ENCODE data around the gene TNIK. TPM values are rescaled to one million over a fixed set of nuclear protein-coding genes. Genes with fewer than 3 reads are reported as not detected.

TNIK gene
- total and polyA plus RNA-seq, 2 experiments from 2014 or later, result 7.4 to 13.8 TPM

- Histone ChIP-seq H4K20me1 (ENCODE audit: insufficient read depth, poor library complexity, severe bottlenecking) (no peaks in the 10 kb centered on the region), H3K9me2 (replicated peaks; ENCODE audit: insufficient read depth) (no peaks in the 10 kb centered on the region), H3K4me2 (no peak overlapping the region), H3K79me2 (no peaks in the 10 kb centered on the region), H3K36me3 (replicated peaks; ENCODE audit: insufficient read depth, low read depth) (no peaks in the 10 kb centered on the region), H3K27me3 (no peaks in the 10 kb centered on the region), H3K4me3 (no peak overlapping the region), H3K9me3 (ENCODE audit: low read depth) (no peaks in the 10 kb centered on the region), H3K4me1 (ENCODE audit: insufficient read depth) (no peaks in the 10 kb centered on the region), H2AFZ (no peak overlapping the region), H3K27ac (no peak overlapping the region)
- DNase-seq (ENCODE audit: low spot score), result no peak
- 95% methylated on average over 6 of the region's 6 CpGs for WGBS (ENCODE audit: low lambda C conversion rate, missing lambda C conversion rate)
- TF ChIP-seq CTCF (IDR thresholded peaks at IDR 0.05; ENCODE audit: poor library complexity) (no peak), EZH2phosphoT487 (IDR thresholded peaks at IDR 0.05; ENCODE audit: low read depth, severe bottlenecking, unreplicated experiment) (no peak), EZH2 (IDR thresholded peaks at IDR 0.05; ENCODE audit: borderline replicate concordance) (no peak)
Observed at GRCh38 chr3:171201825-171202224, 258.4 kb downstream of the TNIK start.

- no peak for DNase-seq (ENCODE audit: low spot score)
- Histone ChIP-seq H3K27me3 (no peaks in the 10 kb centered on the region), H3K4me1 (ENCODE audit: insufficient read depth) (no peaks in the 10 kb centered on the region), H3K79me2 (no peaks in the 10 kb centered on the region), H4K20me1 (ENCODE audit: insufficient read depth, poor library complexity, severe bottlenecking) (no peaks in the 10 kb centered on the region), H3K9me2 (replicated peaks; ENCODE audit: insufficient read depth) (no peaks in the 10 kb centered on the region), H3K4me3 (no peak overlapping the region), H3K4me2 (no peak overlapping the region), H3K9me3 (ENCODE audit: low read depth) (no peaks in the 10 kb centered on the region), H2AFZ (no peak overlapping the region), H3K36me3 (replicated peaks; ENCODE audit: insufficient read depth, low read depth) (no peaks in the 10 kb centered on the region), H3K27ac (no peak overlapping the region)
- TF ChIP-seq CTCF (IDR thresholded peaks at IDR 0.05; ENCODE audit: poor library complexity) (no peak), EZH2 (IDR thresholded peaks at IDR 0.05; ENCODE audit: borderline replicate concordance) (no peak), EZH2phosphoT487 (IDR thresholded peaks at IDR 0.05; ENCODE audit: low read depth, severe bottlenecking, unreplicated experiment) (no peak)
- 75% methylated on average over 2 of the region's 2 CpGs for WGBS (ENCODE audit: low lambda C conversion rate, missing lambda C conversion rate)
Observed at GRCh38 chr3:171200750-171201088, 259.5 kb downstream of the TNIK start.

- DNase-seq (ENCODE audit: low spot score), result no peak
Observed at GRCh38 chr3:171200052-171200749, 260.0 kb downstream of the TNIK start.

More at GRCh38 chr3:171200052-171200749, 260.0 kb downstream of the TNIK start:
- 68% methylated on average over 3 of the region's 3 CpGs for WGBS (ENCODE audit: low lambda C conversion rate, missing lambda C conversion rate)
- Histone ChIP-seq H4K20me1 (ENCODE audit: insufficient read depth, poor library complexity, severe bottlenecking) (no peaks in the 10 kb centered on the region), H3K79me2 (no peaks in the 10 kb centered on the region), H3K9me2 (replicated peaks; ENCODE audit: insufficient read depth) (no peaks in the 10 kb centered on the region), H2AFZ (no peak overlapping the region), H3K27ac (no peak overlapping the region), H3K27me3 (no peaks in the 10 kb centered on the region), H3K36me3 (replicated peaks; ENCODE audit: insufficient read depth, low read depth) (no peaks in the 10 kb centered on the region), H3K9me3 (ENCODE audit: low read depth) (no peaks in the 10 kb centered on the region), H3K4me2 (no peak overlapping the region), H3K4me1 (ENCODE audit: insufficient read depth) (no peaks in the 10 kb centered on the region), H3K4me3 (no peak overlapping the region)
- TF ChIP-seq EZH2phosphoT487 (IDR thresholded peaks at IDR 0.05; ENCODE audit: low read depth, severe bottlenecking, unreplicated experiment) (no peak), EZH2 (IDR thresholded peaks at IDR 0.05; ENCODE audit: borderline replicate concordance) (no peak), CTCF (IDR thresholded peaks at IDR 0.05; ENCODE audit: poor library complexity) (no peak)

Data from hepatocyte (in vitro differentiated cells).